HUES48 (cell line): ENCODE data around the gene ERVW-1.
A peak's percentile ranks its signal among the peaks of the same experiment; 100 is the strongest.
"Not testable (repeated sequence)": the region's sequence is repeated elsewhere in the genome, so short reads cannot be mapped to it uniquely, and the experiment has no call there.

ENCODE experiments used
- H3K27ac ChIP-seq: one replicate; pipeline ENCODE4 v1.7.0; 2013; ENCODE audit warnings: low read depth, low read length, inconsistent platforms
- H3K27me3 ChIP-seq: 2 replicates; pipeline ENCODE4 v1.6.1; 2013; ENCODE audit warnings: mild to moderate bottlenecking, low read length; ENCODE audit not compliant: control insufficient read depth, insufficient read depth
- H3K36me3 ChIP-seq: 2 replicates; pipeline ENCODE4 v1.6.1; 2013; ENCODE audit warnings: low read length; ENCODE audit not compliant: control insufficient read depth, insufficient read depth
- H3K4me1 ChIP-seq: 2 replicates; pipeline ENCODE4 v1.6.1; 2013; ENCODE audit warnings: mild to moderate bottlenecking, low read length; ENCODE audit not compliant: control insufficient read depth, insufficient read depth
- H3K4me3 ChIP-seq: 2 replicates; pipeline ENCODE4 v1.5.1; 2013; ENCODE audit warnings: mild to moderate bottlenecking, low read depth, low read length
- H3K9ac ChIP-seq: 2 replicates; pipeline ENCODE4 v1.6.1; 2013; ENCODE audit warnings: mild to moderate bottlenecking, low read depth, low read length, moderate library complexity
- H3K9me3 ChIP-seq: 2 replicates; pipeline ENCODE4 v1.6.1; 2013; ENCODE audit warnings: low read length; ENCODE audit not compliant: control insufficient read depth, insufficient read depth

The ERVW-1 gene

DNA sequence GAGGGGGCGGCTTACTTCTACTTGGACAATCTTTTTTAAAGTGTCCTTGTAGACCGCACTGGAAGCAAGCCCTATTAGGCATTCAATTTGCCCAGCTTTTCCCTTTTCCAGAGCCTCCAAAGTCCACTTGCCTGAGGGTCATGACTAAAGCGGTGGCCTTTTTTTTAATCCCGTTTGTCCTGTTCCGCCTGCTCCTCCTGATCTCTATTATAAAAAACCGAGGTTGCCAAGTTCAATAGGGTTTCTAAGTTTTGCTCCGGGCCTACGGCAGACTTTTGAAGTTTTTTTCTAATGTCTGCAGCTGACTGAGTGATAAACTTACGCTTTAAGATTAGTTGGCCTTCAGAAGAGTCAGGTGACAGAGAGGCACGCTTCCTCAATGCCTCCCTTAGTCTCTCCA, 3.8 kb downstream of the ERVW-1 start:
- not testable (repeated sequence) for H3K27ac ChIP-seq, H3K4me3 ChIP-seq, H3K9ac ChIP-seq, H3K9me3 ChIP-seq, H3K27me3 ChIP-seq, H3K4me1 ChIP-seq, H3K36me3 ChIP-seq

DNA sequence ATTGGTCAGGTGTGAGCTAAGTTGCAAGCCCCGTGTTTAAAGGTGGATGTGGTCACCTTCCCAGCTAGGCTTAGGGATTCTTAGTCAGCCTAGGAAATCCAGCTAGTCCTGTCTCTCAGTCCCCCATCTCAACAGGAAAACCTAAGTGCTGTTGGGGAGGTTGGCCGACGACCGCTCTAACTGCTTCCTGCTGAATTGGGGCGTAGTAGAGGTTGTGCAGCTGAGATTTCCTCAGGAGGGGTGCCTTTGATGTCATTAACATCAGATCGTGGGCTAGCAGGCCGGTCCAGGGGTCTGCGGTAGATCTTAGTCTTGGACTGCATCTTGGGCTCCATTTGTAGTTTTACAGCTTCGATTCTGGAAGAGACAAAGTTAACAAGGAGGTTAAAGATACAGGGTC, 9.2 kb downstream of the ERVW-1 start:
- H3K9ac ChIP-seq, H3K4me1 ChIP-seq, H3K27me3 ChIP-seq, H3K36me3 ChIP-seq, H3K27ac ChIP-seq, H3K9me3 ChIP-seq, H3K4me3 ChIP-seq: not testable (repeated sequence)

DNA sequence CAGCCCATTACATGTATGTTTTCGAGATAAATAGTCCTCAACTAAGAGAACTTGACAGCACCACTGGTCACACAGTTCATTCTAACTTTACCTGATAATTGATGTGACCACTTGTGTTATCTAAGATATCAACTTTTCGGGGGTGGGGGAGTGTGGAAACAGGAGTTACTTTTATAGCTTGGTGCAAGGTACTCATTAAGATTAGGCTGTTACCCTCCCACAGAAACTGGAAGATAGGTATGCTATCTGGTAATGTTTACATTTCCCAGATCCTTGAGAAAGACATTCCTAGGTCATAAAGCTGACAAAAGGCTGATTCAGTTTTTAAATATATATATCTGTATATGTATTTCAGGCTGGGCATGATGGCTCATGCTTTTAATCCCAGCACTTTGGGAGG, 11.1 kb downstream of the ERVW-1 start:
- no peaks in the 10 kb centered on the region for H3K36me3 ChIP-seq
- H3K27ac ChIP-seq, result no peak overlapping the region
- H3K9ac ChIP-seq, result no peak overlapping the region
- H3K4me1 ChIP-seq, result no peaks in the 10 kb centered on the region
- 0 out of 2 replicates have a peak, but pooled peaks cover 2% of the 10 kb centered on the region for H3K9me3 ChIP-seq
- H3K4me3 ChIP-seq, result no peak overlapping the region
- H3K27me3 ChIP-seq, result no peaks in the 10 kb centered on the region

DNA sequence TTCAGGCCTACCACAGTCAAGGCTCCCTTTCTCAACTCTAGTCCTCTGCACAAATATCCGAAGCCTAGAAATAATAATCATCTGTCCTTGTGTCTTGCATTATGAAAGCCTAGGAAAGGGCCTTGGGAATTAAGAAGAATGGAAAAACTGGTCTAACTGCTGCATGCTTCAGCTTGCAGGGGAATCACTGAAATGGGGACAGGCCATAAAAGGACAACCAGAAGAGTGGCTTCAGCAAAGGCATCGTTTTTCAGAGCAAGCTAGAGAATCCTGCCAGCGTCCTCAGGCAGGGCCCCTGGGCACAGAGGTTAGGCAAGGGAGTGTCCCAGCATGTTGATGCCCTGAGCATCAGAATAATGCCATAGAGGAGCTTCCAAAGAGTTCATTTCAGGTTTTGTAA, 13.2 kb downstream of the ERVW-1 start:
- H3K36me3 ChIP-seq, result no peaks in the 10 kb centered on the region
- no peaks in the 10 kb centered on the region for H3K4me1 ChIP-seq
- H3K4me3 ChIP-seq, result no peak overlapping the region
- H3K9me3 ChIP-seq, result 0 out of 2 replicates have a peak, but pooled peaks cover 2% of the 10 kb centered on the region
- H3K27me3 ChIP-seq, result no peaks in the 10 kb centered on the region
- H3K9ac ChIP-seq, result no peak overlapping the region
- no peak overlapping the region for H3K27ac ChIP-seq

DNA sequence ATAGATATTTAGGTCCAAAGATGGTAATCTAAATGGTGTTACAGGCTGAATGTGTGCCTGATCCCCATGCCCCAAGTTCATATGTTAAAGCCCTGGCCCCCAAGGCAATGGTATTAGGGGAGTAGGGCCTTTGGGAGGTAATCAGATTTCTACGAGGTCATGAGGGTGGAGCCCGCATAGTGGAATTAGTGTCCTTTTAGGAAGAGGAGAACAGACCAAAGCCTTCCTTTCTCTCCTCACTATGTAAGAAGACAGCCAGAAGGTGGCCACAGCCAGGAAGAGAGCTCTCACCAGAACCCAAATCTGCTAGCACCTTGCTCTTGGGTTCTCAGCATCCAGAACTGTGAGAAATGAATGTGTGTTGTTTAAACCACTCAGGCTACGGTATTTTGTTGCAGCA, 15.2 kb downstream of the ERVW-1 start:
- Histone ChIP-seq H3K27ac (no peak overlapping the region), H3K4me1 (no peaks in the 10 kb centered on the region), H3K9ac (no peak overlapping the region), H3K4me3 (no peak overlapping the region), H3K36me3 (peaks cover 10% of the 10 kb centered on the region), H3K27me3 (no peaks in the 10 kb centered on the region), H3K9me3 (no peaks in the 10 kb centered on the region)

DNA sequence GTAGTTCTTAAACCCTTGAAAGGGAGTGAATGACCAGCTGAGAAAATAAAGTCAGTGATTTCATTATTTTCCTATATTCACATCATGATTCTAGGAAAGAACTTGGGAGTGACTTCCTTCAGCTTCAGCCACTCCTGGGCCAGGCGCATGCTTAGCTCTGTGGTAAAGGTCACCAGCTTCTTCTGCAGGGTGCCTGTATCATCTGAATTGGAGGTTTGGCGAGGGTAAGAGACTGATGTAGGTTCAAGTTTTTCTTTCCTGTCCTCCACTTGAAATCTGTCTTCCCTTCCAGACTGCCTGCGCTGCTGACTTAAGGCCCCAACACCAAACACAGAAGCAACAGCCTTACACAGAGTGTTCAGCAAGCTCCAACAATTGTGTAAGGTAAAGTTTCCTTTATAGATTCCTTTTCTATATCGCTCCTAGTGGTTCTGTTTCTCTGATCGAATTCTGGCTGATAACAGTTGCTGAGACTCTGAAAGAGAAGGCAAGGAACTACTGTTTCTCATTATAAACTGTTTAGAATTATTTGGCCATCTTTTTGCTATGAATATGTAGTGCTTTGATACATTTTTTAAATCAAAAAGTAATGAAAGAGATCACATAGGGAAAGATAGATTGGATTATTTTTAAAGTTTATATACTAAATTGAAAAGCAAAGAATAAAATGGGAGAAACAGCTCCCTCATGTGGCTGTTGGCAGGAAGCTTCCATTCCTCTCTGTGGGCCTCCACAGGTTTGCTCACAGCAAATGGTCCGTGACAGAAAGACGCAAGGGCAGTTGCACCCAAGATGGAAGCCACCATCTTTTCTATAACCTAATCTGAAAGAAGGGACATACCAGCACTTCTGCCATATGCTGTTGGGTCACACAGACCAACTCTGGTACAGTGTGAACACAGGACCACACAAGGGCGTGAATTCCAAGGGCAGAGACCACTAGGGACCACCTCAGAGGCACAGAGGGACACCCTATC, 16.4 kb downstream of the ERVW-1 start:
- Histone ChIP-seq H3K4me3 (no peak overlapping the region), H3K27me3 (no peaks in the 10 kb centered on the region)

DNA sequence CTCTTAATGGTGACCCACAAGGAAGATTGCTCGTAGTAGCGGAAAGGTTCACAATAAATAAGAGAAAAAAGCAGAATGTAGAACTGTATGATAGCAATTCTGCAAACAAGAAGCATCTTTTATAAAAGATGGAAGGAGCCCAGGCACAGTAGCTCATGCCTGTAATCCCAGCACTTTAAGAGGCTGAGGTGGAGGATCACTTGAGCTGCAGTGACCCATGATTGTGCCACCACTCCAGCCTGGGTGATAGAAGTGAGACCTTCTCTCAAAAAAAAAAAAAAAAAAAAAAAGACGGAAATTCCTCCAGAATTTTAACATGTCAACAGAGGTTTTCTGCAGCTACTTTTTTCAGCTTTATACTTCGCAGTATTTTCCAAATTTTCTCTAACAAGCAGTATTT, 17.2 kb downstream of the ERVW-1 start:
- Histone ChIP-seq H3K27ac (no peak overlapping the region), H3K4me3 (no peak overlapping the region), H3K9ac (no peak overlapping the region), H3K4me1 (no peaks in the 10 kb centered on the region), H3K27me3 (no peaks in the 10 kb centered on the region), H3K36me3 (peaks cover 27% of the 10 kb centered on the region), H3K9me3 (no peaks in the 10 kb centered on the region)

More for the DNA sequence above, 16.4 kb downstream of the ERVW-1 start:
- H3K9ac ChIP-seq, result no peak overlapping the region
- no peaks in the 10 kb centered on the region for H3K4me1 ChIP-seq
- H3K36me3 ChIP-seq, result peaks cover 19% of the 10 kb centered on the region
- peak overlapping the region; percentile 21 for H3K27ac ChIP-seq
- H3K9me3 ChIP-seq, result no peaks in the 10 kb centered on the region

DNA sequence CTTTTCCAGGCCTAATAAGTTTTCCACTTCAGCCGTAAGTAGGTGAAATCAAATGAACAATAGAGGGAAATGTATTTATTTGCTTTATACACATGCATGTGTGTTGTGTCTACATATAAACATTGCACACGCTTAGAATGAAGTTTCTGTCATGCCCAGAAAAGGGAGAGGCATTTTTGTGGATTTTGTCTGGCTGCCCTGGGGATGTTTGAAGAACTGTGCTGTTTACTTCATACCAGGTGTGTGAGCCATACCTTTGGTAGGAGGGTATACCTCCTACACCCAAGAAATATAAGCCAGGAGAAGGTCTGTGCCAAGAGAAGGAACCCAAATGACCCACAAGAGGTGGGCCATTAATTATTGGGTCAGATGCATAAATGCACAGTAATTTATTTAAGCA, 17.6 kb downstream of the ERVW-1 start:
- H3K4me1 ChIP-seq, result no peaks in the 10 kb centered on the region
- no peaks in the 10 kb centered on the region for H3K9me3 ChIP-seq
- no peak overlapping the region for H3K27ac ChIP-seq
- H3K27me3 ChIP-seq, result no peaks in the 10 kb centered on the region
- H3K4me3 ChIP-seq, result no peak overlapping the region
- H3K9ac ChIP-seq, result no peak overlapping the region
- peaks cover 31% of the 10 kb centered on the region for H3K36me3 ChIP-seq

DNA sequence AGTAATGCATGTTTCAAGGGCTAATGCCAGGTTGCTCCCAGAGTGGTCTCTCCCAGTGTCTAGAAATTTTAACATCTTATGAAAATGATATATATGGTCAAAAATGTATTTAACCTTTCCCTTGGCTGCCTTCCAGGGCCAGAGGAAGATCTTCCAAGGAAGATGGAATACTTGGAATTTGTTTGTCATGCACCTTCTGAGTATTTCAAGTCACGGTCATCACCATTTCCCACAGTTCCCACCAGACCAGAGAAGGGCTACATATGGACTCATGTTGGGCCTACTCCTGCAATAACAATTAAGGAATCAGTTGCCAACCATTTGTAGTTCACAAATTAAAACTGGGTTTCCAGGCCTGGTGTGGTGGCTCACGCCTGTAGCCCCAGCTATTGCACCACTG, 21.5 kb downstream of the ERVW-1 start:
- Histone ChIP-seq H3K27ac (no peak overlapping the region), H3K4me3 (no peak overlapping the region), H3K4me1 (no peaks in the 10 kb centered on the region), H3K36me3 (peaks cover 69% of the 10 kb centered on the region), H3K9ac (no peak overlapping the region), H3K9me3 (no peaks in the 10 kb centered on the region), H3K27me3 (no peaks in the 10 kb centered on the region)

DNA sequence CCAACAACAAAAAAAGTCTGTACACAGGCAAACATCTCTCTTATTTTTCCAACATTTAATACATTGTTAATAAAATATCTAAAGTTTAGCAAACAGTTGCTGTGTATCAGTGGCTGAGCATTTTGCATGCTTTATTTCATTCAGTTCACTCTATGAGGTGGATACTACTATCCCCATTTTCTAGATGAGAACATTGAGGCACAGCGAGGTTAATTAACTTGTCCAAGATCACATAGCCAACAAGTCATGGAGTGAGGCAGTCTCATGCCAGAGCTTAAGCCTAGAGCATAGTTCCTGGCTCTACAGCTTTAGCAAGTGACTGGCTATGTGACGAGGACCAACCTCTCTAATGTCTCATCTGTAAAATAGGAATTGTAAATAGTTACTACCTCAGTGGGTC, 26.1 kb downstream of the ERVW-1 start:
- Histone ChIP-seq H3K36me3 (peaks cover 81% of the 10 kb centered on the region), H3K27ac (no peak overlapping the region), H3K9ac (no peak overlapping the region), H3K4me3 (no peak overlapping the region), H3K27me3 (no peaks in the 10 kb centered on the region), H3K9me3 (no peaks in the 10 kb centered on the region), H3K4me1 (peaks cover 11% of the 10 kb centered on the region; the same call in 1 of the 2 replicates)

DNA sequence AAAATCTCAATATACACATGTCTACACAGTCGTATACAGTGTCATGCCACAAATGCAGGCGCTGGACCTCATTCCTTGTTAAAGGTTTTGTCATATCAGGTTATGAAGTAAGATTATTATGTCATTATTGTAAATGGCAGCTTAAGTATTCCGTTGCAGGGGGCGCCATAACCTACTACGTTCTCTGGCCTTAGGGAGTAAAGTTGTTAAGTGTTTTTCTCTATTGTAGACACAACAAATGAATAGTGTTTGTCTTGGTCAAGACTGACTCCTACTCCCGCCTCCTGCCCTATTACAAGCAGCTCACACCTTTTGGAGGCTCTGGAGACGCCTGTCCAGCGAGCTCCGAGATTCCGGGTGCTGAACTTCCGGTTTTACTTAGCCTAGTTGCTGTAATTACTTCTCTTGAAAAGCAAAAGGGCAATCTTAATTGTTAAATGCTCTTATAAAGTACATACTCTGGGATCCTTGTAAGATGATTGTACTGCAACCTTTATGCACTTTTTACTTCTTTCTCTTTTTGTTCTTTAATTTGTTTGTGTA, 29.5 kb downstream of the ERVW-1 start:
- no peaks in the 10 kb centered on the region for H3K27me3 ChIP-seq
- H3K9me3 ChIP-seq, result no peaks in the 10 kb centered on the region
- H3K4me3 ChIP-seq, result peak overlapping the region; percentile 95
- peaks cover 11% of the 10 kb centered on the region; the same call in 1 of the 2 replicates for H3K4me1 ChIP-seq
- peak overlapping the region; percentile 95 for H3K27ac ChIP-seq
- H3K36me3 ChIP-seq, result peaks cover 47% of the 10 kb centered on the region
- H3K9ac ChIP-seq, result peak overlapping the region; percentile 97
